ENCODE data around the gene INKA1.
"Not testable (repeated sequence)": the region's sequence is repeated elsewhere in the genome, so short reads cannot be mapped to it uniquely, and the experiment has no call there.

The INKA1 gene

DNA sequence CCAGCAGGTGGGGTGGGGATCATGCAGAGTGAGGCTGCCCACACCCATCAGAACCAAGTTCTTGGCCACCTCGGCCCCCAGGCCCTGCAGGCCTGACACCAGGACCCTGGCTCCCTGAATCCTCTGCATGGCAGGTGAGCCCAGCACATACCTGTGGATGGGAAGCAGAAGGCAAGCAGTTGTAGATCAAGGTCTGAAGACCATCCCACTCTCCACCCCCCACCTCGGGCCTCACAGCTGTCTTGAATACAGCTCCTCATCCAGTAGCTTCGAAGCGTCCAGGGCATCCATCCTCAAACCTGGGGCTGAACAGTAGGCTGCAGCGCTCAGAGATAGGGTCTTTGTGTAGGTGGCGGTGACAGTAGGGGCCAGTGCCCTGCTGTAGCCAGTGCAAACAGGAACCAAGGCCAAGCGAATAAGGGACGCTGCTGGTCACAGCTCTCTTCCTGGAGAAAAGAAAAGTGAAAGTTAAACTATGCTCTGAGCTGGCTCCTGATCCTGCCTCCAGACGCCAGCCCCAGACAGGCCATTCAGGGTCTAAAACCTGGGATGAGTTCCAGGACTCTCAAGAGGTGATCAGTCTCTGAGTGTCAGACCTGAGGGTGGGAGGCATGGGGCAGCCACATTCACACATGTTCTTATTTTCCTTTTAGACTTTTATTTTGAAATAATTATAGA, 10.6 kb downstream of the INKA1 start, which contains the start of gene UBA7:
UBA7 (minus strand) TSS at position 457 of the 678 bp plus-strand sequence; CDS start at position 291, 166 bp downstream.
- DNase-seq, result no peak

- DNase-seq, result not testable (repeated sequence)
These were observed 20.1 kb downstream of the INKA1 start for GRCh38 chr3:49823131-49823530.

- no peak for DNase-seq
These were observed 23.0 kb downstream of the INKA1 start for GRCh38 chr3:49826016-49826415.

- DNase-seq, result no peak
These were observed 28.3 kb downstream of the INKA1 start for GRCh38 chr3:49831341-49831740.

GRCh38 chr3:49839193-49839809, 36.2 kb downstream of the INKA1 start:
- peak; percentile 72 for DNase-seq

DNA sequence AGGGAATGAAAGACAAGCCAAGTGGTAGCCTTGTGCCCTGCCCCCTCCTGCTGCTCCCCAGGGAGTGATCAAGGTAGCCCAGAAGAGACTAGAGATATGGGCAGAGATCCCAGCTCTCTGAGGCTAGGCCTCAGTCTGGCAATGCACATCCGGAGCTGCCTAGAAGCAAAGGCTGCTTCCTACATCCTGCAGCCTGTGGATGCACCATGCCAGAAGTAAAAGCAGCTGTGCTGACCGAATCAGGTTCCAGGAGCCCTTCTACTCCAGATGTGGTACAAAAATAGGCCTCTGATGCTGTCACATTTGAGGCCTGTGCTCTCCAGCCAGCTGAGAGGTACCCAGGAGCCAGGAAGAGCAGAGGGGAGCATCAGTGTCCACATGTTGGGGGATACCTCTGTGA, 37.3 kb downstream of the INKA1 start:
- DNase-seq, result no peak

DNA sequence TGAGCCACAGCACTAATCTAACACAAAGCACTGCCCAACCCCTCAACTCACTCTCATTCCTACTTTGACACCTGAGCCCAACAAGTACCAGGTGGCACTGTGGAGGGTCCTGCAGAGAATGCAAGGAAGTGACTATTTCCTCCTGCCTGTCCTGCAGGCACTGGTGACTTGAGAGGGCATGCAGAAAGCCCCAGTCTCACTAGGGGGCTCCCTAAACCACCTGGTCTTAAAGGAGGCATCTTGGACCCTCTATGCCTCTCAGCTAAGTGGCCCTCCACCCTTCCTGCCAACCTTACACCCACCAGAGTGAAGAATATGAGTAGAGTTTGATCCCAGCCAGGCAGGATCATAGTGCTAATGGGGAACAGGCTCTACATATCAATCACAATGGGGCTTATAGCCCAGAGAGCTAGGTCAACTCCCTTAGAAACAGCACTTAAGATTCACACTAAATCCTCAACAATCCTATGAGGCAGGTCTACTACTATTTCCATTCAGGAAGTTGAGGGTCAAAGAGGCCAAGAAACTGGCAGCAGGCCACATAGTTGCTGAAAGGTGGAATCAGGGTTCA, 38.1 kb downstream of the INKA1 start:
- no peak for DNase-seq

GRCh38 chr3:49841806-49842205, 38.7 kb downstream of the INKA1 start:
- DNase-seq, result no peak

- DNase-seq, result no peak
These were observed 39.9 kb downstream of the INKA1 start for GRCh38 chr3:49842843-49843517.

DNA sequence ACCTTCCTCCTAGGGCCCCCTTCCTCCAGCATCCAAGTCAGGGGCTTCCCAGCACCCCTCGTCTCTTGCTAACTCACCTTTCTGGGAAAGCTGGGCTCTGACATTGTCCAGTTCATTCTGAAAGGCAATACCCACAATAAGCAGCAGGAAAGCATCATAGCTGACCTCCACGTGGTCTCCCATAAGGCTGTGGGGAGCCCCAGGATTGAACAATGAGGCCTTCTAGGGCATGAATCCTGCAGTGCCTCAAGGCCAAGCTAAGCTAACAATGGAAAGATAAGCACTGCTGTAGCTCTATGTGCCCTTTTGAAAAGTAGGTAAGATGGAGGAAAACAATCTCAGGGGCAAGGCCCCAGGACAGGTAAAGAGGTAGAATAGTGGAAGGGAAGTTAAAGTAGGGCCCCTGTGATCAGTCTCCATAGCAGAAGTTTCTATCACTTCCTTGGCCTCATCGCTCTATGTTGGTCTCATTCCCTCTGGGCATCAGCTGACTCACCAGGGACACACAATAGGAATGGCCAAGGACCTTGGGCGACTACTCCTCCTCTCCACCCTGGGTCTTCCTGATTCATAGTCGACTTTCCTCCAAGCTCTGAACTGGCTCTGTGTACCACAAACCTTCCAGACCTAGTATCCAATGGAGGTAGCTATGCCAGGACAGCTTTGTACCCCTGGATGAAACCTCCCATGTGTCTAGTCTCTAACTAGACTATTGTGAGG, 41.6 kb downstream of the INKA1 start:
- DNase-seq, result no peak

DNA sequence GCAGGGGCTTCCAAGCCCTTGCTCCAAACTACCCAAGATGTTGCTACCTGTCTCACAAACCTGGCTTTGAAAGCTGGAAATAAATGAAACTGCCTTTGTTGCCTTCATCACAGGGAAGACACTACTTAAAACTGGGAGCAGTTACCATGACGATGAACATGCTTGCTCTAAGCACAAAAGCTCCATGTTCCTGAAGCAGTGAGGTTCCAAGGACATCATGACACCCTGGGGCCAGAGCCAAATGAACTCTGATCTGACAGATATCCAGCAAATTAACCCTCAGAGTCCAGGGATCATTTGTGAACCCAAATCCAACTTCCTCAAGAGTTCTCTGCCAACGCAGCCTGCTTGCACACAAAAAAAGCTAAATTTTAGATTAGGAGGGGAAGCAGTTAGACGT, 42.6 kb downstream of the INKA1 start:
- no peak for DNase-seq
